Gastrocnemius medialis (tissue), 4 donors: ENCODE data around the gene CAMTA1. TPM values are rescaled to one million over a fixed set of nuclear protein-coding genes. Genes with fewer than 3 reads are reported as not detected.

Experiments used
- ATAC-seq, 2 donors: fragments of 150-250 bp; one replicate each; pipeline ENCODE4 v1.9.1; 2016
- DNase-seq, 2 donors: peaks; one replicate each; pipeline ENCODE4 v3.0.0-alpha.2; 2019
- H3K27ac ChIP-seq, 4 donors: fragments of 200-600 bp; sonication (generic); 1 replicate in 1 of 4; 2 replicates in 3 of 4; pipeline ENCODE4 v1.5.1; 2016 to 2018; ENCODE audit warnings: mild to moderate bottlenecking in 2 of 4, moderate library complexity in 1 of 4
- H3K27me3 ChIP-seq, 3 donors: fragments of 200-600 bp; sonication (generic) in 2 of 3; 1 replicate in 1 of 3; 2 replicates in 2 of 3; pipeline versions ENCODE4 v1.5.1 to v1.6.0; 2016 to 2019; ENCODE audit warnings: mild to moderate bottlenecking in 1 of 3, moderate library complexity in 1 of 3
- H3K36me3 ChIP-seq, 2 donors: fragments of 200-600 bp; sonication (generic) in 1 of 2; one replicate each; pipeline ENCODE4 v1.5.1; 2017 to 2018
- H3K4me1 ChIP-seq, 2 donors: fragments of 200-600 bp; sonication (generic) in 1 of 2; one replicate each; pipeline ENCODE4 v1.5.1; 2016 to 2017; ENCODE audit warnings: mild to moderate bottlenecking in 2 of 2
- H3K4me3 ChIP-seq, 4 donors: fragments of 200-600 bp; sonication (generic) in 3 of 4; 1 replicate in 1 of 4; 2 replicates in 3 of 4; pipeline ENCODE4 v1.5.1; 2016 to 2019; ENCODE audit warnings: mild to moderate bottlenecking in 2 of 4
- H3K9me3 ChIP-seq, 3 donors: fragments of 200-600 bp; sonication (generic) in 2 of 3; 1 replicate in 1 of 3; 2 replicates in 2 of 3; pipeline ENCODE4 v1.5.1; 2016 to 2019
- POLR2A ChIP-seq, 2 donors: fragments of 450-650 bp; IDR thresholded peaks; one replicate each; pipeline ENCODE4 v1.6.1; 2017; ENCODE audit warnings: antibody characterized with exemption in 2 of 2, mild to moderate bottlenecking in 2 of 2, moderate library complexity in 2 of 2
- in situ Hi-C, 4 donors: fragments of 200-750 bp; cut with MboI; loops; one replicate each; pipeline versions ENCODE4 v1.15.0 to v1.8.0; 2017; ENCODE audit warnings: low sequenced_read_pairs in 4 of 4
- intact Hi-C: fragments of 100-400 bp; cut with DNase I; formaldehyde crosslinking; loops from one replicate; pipeline ENCODE4 v1.15.1; 2023; ENCODE audit warnings: low total_unique reads
- total RNA-seq, 4 donors: library from RNA; depleted of rRNA; stranded (reverse); fragments of >200 nt; gene quantifications; one replicate each; pipeline versions ENCODE4 v1.1.0 to v1.2.3, GENCODE V29; 2016
- TF ChIP-seq, protein P1 (sequence below), 5 experiments: fragments of 450-650 bp in 3 of 5; fragments of 200-600 bp in 2 of 5; sonication (generic) in 2 of 5; IDR thresholded peaks in 4 of 5; conservative IDR thresholded peaks in 1 of 5; 1 replicate in 4 of 5; 2 replicates in 1 of 5; pipeline ENCODE4 v1.5.1; 2016 to 2019; ENCODE audit warnings: antibody characterized with exemption in 5 of 5, mild to moderate bottlenecking in 3 of 5, moderate library complexity in 3 of 5

CAMTA1 gene
- total RNA-seq, 4 donors from 2014 or later, result 60.5 to 113 (median 70.4) TPM

DNA sequence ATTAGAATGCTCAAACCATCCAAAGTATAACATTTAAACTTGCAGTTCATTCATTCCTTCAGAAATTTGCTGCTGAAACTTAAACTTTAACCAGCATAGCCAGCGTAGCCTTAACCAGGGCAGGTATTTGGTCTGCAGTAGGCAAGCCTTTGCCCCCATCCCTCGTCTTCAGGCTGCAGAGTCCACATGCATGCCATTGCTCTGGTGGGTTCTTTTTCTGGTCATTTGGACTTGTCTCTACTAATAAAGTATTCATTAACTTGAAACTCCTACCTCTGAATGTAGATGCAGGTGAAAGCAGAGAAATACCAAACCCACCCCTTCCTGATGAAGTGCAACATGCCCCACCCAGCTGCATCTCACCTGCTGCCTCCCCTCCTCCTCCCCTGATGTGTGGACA, 100.2 kb downstream of the CAMTA1 start:
- ATAC-seq, result no peak
- intact Hi-C loops (no loop called here), in situ Hi-C loops (loop anchor here in 3 of 4 donors (10.0 to 25.0 kb wide), 3 partner anchors 91 to 752 kb away; no protein-coding TSS in a partner anchor)
- H3K27ac ChIP-seq, result no peak overlapping the region
- DNase-seq, result no peak
- no peaks in the 10 kb centered on the region for H3K27me3 ChIP-seq
- no peak overlapping the region for H3K4me3 ChIP-seq
- peaks cover 0 to 4% of the 10 kb centered on the region in 2 donors for H3K4me1 ChIP-seq
- no peaks in the 10 kb centered on the region for H3K9me3 ChIP-seq
- no peak for TF ChIP-seq POLR2A (IDR thresholded peaks at IDR 0.05)
- TF ChIP-seq, protein P1, sequence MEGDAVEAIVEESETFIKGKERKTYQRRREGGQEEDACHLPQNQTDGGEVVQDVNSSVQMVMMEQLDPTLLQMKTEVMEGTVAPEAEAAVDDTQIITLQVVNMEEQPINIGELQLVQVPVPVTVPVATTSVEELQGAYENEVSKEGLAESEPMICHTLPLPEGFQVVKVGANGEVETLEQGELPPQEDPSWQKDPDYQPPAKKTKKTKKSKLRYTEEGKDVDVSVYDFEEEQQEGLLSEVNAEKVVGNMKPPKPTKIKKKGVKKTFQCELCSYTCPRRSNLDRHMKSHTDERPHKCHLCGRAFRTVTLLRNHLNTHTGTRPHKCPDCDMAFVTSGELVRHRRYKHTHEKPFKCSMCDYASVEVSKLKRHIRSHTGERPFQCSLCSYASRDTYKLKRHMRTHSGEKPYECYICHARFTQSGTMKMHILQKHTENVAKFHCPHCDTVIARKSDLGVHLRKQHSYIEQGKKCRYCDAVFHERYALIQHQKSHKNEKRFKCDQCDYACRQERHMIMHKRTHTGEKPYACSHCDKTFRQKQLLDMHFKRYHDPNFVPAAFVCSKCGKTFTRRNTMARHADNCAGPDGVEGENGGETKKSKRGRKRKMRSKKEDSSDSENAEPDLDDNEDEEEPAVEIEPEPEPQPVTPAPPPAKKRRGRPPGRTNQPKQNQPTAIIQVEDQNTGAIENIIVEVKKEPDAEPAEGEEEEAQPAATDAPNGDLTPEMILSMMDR (IDR thresholded peaks at IDR 0.05 in 4 of 5, conservative IDR thresholded peaks at IDR 0.05 in 1 of 5), result no peak
- H3K36me3 ChIP-seq, result no peaks in the 10 kb centered on the region

DNA sequence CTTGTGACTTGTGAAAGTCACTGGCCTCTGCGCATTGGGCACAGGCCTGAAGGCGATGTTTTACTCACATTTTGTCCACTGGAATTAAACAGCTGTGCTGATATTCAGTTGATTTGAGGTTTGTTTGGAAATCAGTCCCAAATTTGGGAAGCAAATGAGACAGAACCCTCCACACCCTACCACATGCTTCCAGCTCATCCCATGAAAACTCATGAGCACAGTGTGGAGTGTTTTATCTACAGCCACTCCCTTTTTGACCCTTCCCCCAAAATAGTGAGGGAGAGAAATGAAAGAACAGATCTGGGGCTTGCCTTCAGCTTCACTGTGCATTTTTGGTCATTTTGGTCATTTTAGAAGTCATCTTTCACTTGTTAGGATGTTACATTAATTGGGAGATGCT, 101.3 kb downstream of the CAMTA1 start:
- no peaks in the 10 kb centered on the region for H3K27me3 ChIP-seq
- no peak for TF ChIP-seq POLR2A (IDR thresholded peaks at IDR 0.05)
- no peak overlapping the region for H3K27ac ChIP-seq
- DNase-seq (no peak), ATAC-seq (no peak)
- no peaks in the 10 kb centered on the region for H3K36me3 ChIP-seq
- H3K4me3 ChIP-seq, result no peak overlapping the region
- in situ Hi-C loops (loop anchor here in 3 of 4 donors (10.0 to 25.0 kb wide), 3 partner anchors 92 to 751 kb away; no protein-coding TSS in a partner anchor), intact Hi-C loops (no loop called here)
- H3K4me1 ChIP-seq, result no peaks in the 10 kb centered on the region
- no peaks in the 10 kb centered on the region for H3K9me3 ChIP-seq

DNA sequence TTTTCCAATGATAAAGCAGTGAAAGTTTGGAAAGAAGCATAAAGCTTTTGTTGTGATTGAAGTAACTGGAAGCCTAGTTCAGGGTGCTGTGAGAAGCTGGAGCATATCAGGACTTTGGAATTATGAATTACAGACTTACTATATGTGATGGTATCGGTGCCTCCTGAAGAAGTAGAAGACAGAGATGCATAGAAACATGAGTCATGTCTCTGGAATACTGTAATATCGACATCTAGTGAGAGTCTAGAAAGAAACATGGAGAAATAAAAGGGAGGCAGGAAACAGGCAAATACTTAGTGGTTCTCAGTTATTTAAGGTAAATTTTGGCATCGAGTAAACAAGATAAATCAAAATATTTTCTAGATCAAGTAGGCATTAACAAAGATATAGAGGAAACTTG, 103.0 kb downstream of the CAMTA1 start:
- in situ Hi-C loops, result loop anchor here in 3 of 4 donors (10.0 to 25.0 kb wide), 3 partner anchors 93 to 749 kb away; no protein-coding TSS in a partner anchor
- ATAC-seq, result no peak
- intact Hi-C loops, result loop anchor here (2.0 kb wide), 1 partner anchor 159 kb away; no protein-coding TSS in a partner anchor

DNA sequence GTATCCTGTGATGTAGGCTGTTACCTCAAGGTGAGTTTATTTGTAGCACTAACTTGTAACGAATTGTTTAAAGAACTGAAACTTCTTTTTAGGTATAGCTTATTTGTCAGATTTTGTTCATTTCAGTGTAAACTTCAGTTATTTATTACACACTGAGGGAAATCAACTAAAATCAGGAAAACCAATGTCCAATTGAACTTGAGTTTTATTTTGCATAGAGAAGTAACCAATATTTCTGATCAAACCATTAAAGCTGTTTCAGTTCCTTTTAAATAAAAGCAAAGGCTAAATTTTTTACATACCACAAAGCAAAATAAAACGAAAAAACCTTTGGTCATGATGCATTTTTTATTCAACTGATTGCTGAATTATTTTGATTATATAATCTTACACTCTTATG, 103.6 kb downstream of the CAMTA1 start:
- ATAC-seq (no peak), DNase-seq (no peak)
- TF ChIP-seq, protein P1 (IDR thresholded peaks at IDR 0.05 in 4 of 5, conservative IDR thresholded peaks at IDR 0.05 in 1 of 5), result no peak
- no peak for TF ChIP-seq POLR2A (IDR thresholded peaks at IDR 0.05)
- H3K27me3 ChIP-seq, result no peaks in the 10 kb centered on the region
- in situ Hi-C loops, result loop anchor here in 3 of 4 donors (10.0 to 25.0 kb wide), 3 partner anchors 94 to 748 kb away; no protein-coding TSS in a partner anchor
- no peaks in the 10 kb centered on the region for H3K9me3 ChIP-seq
- intact Hi-C loops, result loop anchor here (2.0 kb wide), 1 partner anchor 160 kb away; no protein-coding TSS in a partner anchor
- H3K27ac ChIP-seq, result no peak overlapping the region
- no peak overlapping the region for H3K4me3 ChIP-seq
- no peaks in the 10 kb centered on the region for H3K4me1 ChIP-seq
- H3K36me3 ChIP-seq, result no peaks in the 10 kb centered on the region

More for the DNA sequence above, 103.0 kb downstream of the CAMTA1 start:
- Histone ChIP-seq H3K36me3 (no peaks in the 10 kb centered on the region), H3K4me1 (no peaks in the 10 kb centered on the region), H3K27me3 (no peaks in the 10 kb centered on the region), H3K27ac (no peak overlapping the region), H3K9me3 (no peaks in the 10 kb centered on the region), H3K4me3 (no peak overlapping the region)
- no peak for DNase-seq
- TF ChIP-seq, protein P1 (IDR thresholded peaks at IDR 0.05 in 4 of 5, conservative IDR thresholded peaks at IDR 0.05 in 1 of 5), result no peak
- no peak for TF ChIP-seq POLR2A (IDR thresholded peaks at IDR 0.05)

DNA sequence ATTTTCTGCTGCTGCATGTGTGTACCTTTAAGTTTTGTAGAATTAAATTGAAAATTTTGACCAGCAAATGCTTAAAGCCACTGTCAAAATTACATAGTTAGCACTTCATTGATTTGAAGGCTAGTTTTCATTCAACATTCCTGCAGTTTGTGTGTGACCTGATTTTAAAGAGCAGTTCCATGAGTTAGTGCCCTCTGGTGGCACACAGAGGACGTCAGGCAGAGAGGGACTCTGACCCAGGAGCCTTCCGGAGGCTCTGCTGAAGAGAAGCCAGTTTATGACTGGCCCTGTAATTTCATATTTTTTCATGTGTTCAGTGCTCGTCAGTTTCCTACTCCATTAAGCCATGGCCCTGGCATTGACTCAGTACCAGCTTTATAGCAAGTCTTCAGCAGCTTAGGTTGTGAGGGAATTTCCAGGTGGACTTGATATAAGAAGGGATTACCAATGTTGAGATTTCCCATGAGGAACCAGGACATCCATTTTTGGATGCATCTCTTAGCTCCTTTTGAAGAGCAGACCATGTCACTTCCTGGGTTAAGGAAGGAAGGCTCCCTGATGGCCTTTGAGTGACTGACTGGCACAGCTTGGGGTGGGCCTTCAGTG, 104.7 kb downstream of the CAMTA1 start:
- ATAC-seq (peak; percentile 71 to 73), DNase-seq (peak in 1 of 2 donors; percentile 25)
- Histone ChIP-seq H3K27me3 (no peaks in the 10 kb centered on the region), H3K4me1 (no peaks in the 10 kb centered on the region), H3K36me3 (no peaks in the 10 kb centered on the region), H3K4me3 (no peak overlapping the region), H3K9me3 (no peaks in the 10 kb centered on the region), H3K27ac (no peak overlapping the region)
- intact Hi-C loops (loop anchor here (2.0 to 5.0 kb wide), 2 partner anchors 98 to 161 kb away; no protein-coding TSS in a partner anchor), in situ Hi-C loops (loop anchor here (5.0 to 25.0 kb wide), 5 partner anchors 85 to 747 kb away; no protein-coding TSS in a partner anchor)
- no peak for TF ChIP-seq POLR2A (IDR thresholded peaks at IDR 0.05)
- TF ChIP-seq, protein P1 (IDR thresholded peaks at IDR 0.05 in 4 of 5, conservative IDR thresholded peaks at IDR 0.05 in 1 of 5), result peak; percentile 45 to 80 (median 70)
